ENCODE results near the gene ADAM30.

GRCh38 chr1:119903443-119903835 lies 7.1 kb upstream of the ADAM30 start:
- no peak for TF ChIP-seq CTCF (IDR thresholded peaks at IDR 0.05)
- TF ChIP-seq POLR2AphosphoS5 (IDR thresholded peaks at IDR 0.05), result no peak

Data from suprapubic skin (tissue), 3 donors.